H1 (cell line): ENCODE results near the gene TSC2. TPM values are rescaled to one million over a fixed set of nuclear protein-coding genes. Genes with fewer than 3 reads are reported as not detected.

Experiments used
- CTCF ChIA-PET: fragments of 300-600 bp; sonication (Branson Sonifier 250); formaldehyde crosslinking; loops from one replicate; lab custom pipeline; 2021; ENCODE audit not compliant: partially characterized antibody; lab: Charles Lee
- POLR2A ChIA-PET: fragments of 300-600 bp; sonication (Branson Sonifier 250); formaldehyde crosslinking; loops from one replicate; lab custom pipeline; 2021; ENCODE audit warnings: inconsistent platforms; ENCODE audit not compliant: partially characterized antibody; lab: Charles Lee
- DNase-seq, 2 experiments: peaks; one replicate each; pipeline versions ENCODE4 v3.0.0 to v3.0.0-alpha.2; 2010 to 2022; ENCODE audit warnings: low spot score in 2 of 2, low read depth in 1 of 2, mixed read lengths in 1 of 2
- FAIRE-seq: peaks from 2 replicates; lab custom pipeline; 2011; peaks lifted over from hg19 to GRCh38; lab: Jason Lieb, UNC
- H2AFZ ChIP-seq: 2 replicates; pipeline ENCODE4 v1.8.1; 2012; ENCODE audit warnings: low read length, inconsistent platforms
- H2AK5ac ChIP-seq: 2 replicates; pipeline ENCODE4 v1.6.1; 2013; ENCODE audit warnings: low read depth, low read length
- H2BK120ac ChIP-seq: replicated peaks from 2 replicates; pipeline ENCODE3; 2013; ENCODE audit warnings: low read depth, low read length, inconsistent platforms
- H2BK12ac ChIP-seq: 2 replicates; pipeline ENCODE4 v1.6.1; 2013; ENCODE audit warnings: low read depth, low read length
- H2BK15ac ChIP-seq: 2 replicates; pipeline ENCODE4 v1.6.1; 2013; ENCODE audit warnings: low read length
- H2BK20ac ChIP-seq: 2 replicates; pipeline ENCODE4 v1.6.1; 2013; ENCODE audit warnings: low read length
- H2BK5ac ChIP-seq: 2 replicates; pipeline ENCODE4 v1.6.1; 2013; ENCODE audit warnings: low read depth, low read length
- H3K14ac ChIP-seq: 2 replicates; pipeline ENCODE4 v1.6.1; 2013; ENCODE audit warnings: inconsistent platforms; ENCODE audit not compliant: insufficient read length
- H3K18ac ChIP-seq: 2 replicates; pipeline ENCODE4 v1.6.1; 2013; ENCODE audit warnings: low read length; ENCODE audit errors: extremely low read depth
- H3K23ac ChIP-seq: 2 replicates; pipeline ENCODE4 v1.6.1; 2013; ENCODE audit warnings: inconsistent platforms; ENCODE audit not compliant: insufficient read length
- H3K23me2 ChIP-seq: 2 replicates; pipeline ENCODE4 v1.6.1; 2013; ENCODE audit warnings: low read depth, low read length
- H3K27ac ChIP-seq: 2 replicates; pipeline ENCODE4 v1.6.1; 2011; ENCODE audit warnings: low read depth, low read length, inconsistent platforms
- H3K27me3 ChIP-seq, 4 experiments: replicated peaks in 1 of 4; 1 replicate in 1 of 4; 2 replicates in 3 of 4; pipeline versions ENCODE4 v1.6.1 to v1.8.1; 2011 to 2013; ENCODE audit warnings: low read length in 3 of 4, mild to moderate bottlenecking in 3 of 4, inconsistent platforms in 2 of 4, mixed read lengths in 2 of 4, moderate library complexity in 1 of 4; ENCODE audit not compliant: control insufficient read depth in 3 of 4, insufficient read depth in 3 of 4; ENCODE audit errors: extremely low read depth in 1 of 4
- H3K36me3 ChIP-seq, 4 experiments: 2 replicates each; pipeline versions ENCODE4 v1.6.1 to v1.8.1; 2011 to 2013; ENCODE audit warnings: mild to moderate bottlenecking in 4 of 4, low read length in 3 of 4, moderate library complexity in 2 of 4, control low read depth in 1 of 4, inconsistent platforms in 1 of 4; ENCODE audit not compliant: insufficient read depth in 4 of 4, control insufficient read depth in 2 of 4
- H3K4ac ChIP-seq: replicated peaks from 2 replicates; pipeline ENCODE3; 2013; ENCODE audit warnings: low read length, low read depth, mixed read lengths, inconsistent platforms; ENCODE audit not compliant: insufficient read length
- H3K4me1 ChIP-seq, 4 experiments: replicated peaks in 1 of 4; 1 replicate in 1 of 4; 2 replicates in 3 of 4; pipeline versions ENCODE4 v1.6.1 to v1.8.1; 2011 to 2013; ENCODE audit warnings: low read length in 3 of 4, inconsistent platforms in 2 of 4, mixed read lengths in 1 of 4; ENCODE audit not compliant: insufficient read depth in 4 of 4, control insufficient read depth in 3 of 4
- H3K4me2 ChIP-seq, 2 experiments: 2 replicates each; pipeline versions ENCODE4 v1.6.1 to v1.8.1; 2011 to 2013; ENCODE audit warnings: low read depth in 2 of 2, low read length in 2 of 2, control low read depth in 1 of 2, inconsistent platforms in 1 of 2, mild to moderate bottlenecking in 1 of 2; ENCODE audit not compliant: insufficient read depth in 1 of 2
- H3K4me3 ChIP-seq, 4 experiments: fragments of 200-600, 300-600 bp in 1 of 4; sonication (generic), shearing (Covaris generic), sonication (Bioruptor Twin) in 1 of 4; 2 replicates each; pipeline versions ENCODE4 v1.5.1 to v1.8.1; 2011 to 2016; ENCODE audit warnings: low read length in 4 of 4, low read depth in 3 of 4, control low read depth in 2 of 4, inconsistent platforms in 2 of 4, mild to moderate bottlenecking in 2 of 4, mixed read lengths in 1 of 4, moderate library complexity in 1 of 4; ENCODE audit not compliant: insufficient read depth in 2 of 4; ENCODE audit errors: extremely low read depth in 1 of 4
- H3K56ac ChIP-seq: replicated peaks from 2 replicates; pipeline ENCODE3; 2013; ENCODE audit warnings: low read depth, mild to moderate bottlenecking, mixed read lengths, low read length, inconsistent platforms; ENCODE audit not compliant: insufficient read length
- H3K79me1 ChIP-seq: 2 replicates; pipeline ENCODE4 v1.6.1; 2013; ENCODE audit warnings: low read depth, low read length, control low read depth
- H3K79me2 ChIP-seq, 2 experiments: 2 replicates each; pipeline versions ENCODE4 v1.6.1 to v1.8.1; 2012 to 2013; ENCODE audit warnings: low read length in 2 of 2, mild to moderate bottlenecking in 2 of 2, inconsistent platforms in 1 of 2; ENCODE audit not compliant: insufficient read depth in 2 of 2, control insufficient read depth in 1 of 2
- H3K9ac ChIP-seq, 4 experiments: replicated peaks in 1 of 4; 1 replicate in 1 of 4; 2 replicates in 3 of 4; pipeline versions ENCODE4 v1.6.1 to v1.8.1; 2011 to 2013; ENCODE audit warnings: low read depth in 3 of 4, low read length in 3 of 4, control low read depth in 2 of 4, mild to moderate bottlenecking in 2 of 4, moderate library complexity in 2 of 4, inconsistent platforms in 1 of 4; ENCODE audit errors: extremely low read depth in 1 of 4
- H3K9me3 ChIP-seq, 2 experiments: 2 replicates each; pipeline versions ENCODE4 v1.6.1 to v1.8.1; 2012 to 2013; ENCODE audit warnings: mild to moderate bottlenecking in 2 of 2, moderate library complexity in 2 of 2, control low read depth in 1 of 2, inconsistent platforms in 1 of 2, low read depth in 1 of 2, low read length in 1 of 2, mixed read lengths in 1 of 2; ENCODE audit not compliant: insufficient read depth in 2 of 2
- H4K20me1 ChIP-seq, 2 experiments: replicated peaks in 1 of 2; 2 replicates each; pipeline versions ENCODE3 to v1.8.1; 2011 to 2013; ENCODE audit warnings: inconsistent platforms in 2 of 2, low read length in 2 of 2, mild to moderate bottlenecking in 1 of 2; ENCODE audit not compliant: insufficient read depth in 2 of 2, control insufficient read depth in 1 of 2
- H4K5ac ChIP-seq: 2 replicates; pipeline ENCODE4 v1.6.1; 2013; ENCODE audit warnings: low read length, low read depth, mixed read lengths, inconsistent platforms; ENCODE audit not compliant: insufficient read length
- H4K8ac ChIP-seq: 2 replicates; pipeline ENCODE4 v1.8.0; 2013; ENCODE audit warnings: mild to moderate bottlenecking, moderate library complexity, low read length, inconsistent platforms; ENCODE audit not compliant: insufficient read depth; ENCODE audit errors: extremely low read depth
- H4K91ac ChIP-seq: replicated peaks from 2 replicates; pipeline ENCODE3; 2013; ENCODE audit warnings: low read length, mixed read lengths, inconsistent platforms; ENCODE audit not compliant: insufficient read length
- BACH1 ChIP-seq: IDR thresholded peaks from 2 replicates; pipeline ENCODE4 v1.6.1; 2012; ENCODE audit warnings: low read length, improper control_type of control experiment
- BCL11A ChIP-seq, 2 experiments: IDR thresholded peaks; one replicate each; pipeline ENCODE4 v1.6.1; 2011; ENCODE audit warnings: low read depth in 2 of 2, low read length in 2 of 2, mild to moderate bottlenecking in 2 of 2
- BRCA1 ChIP-seq: IDR thresholded peaks from 2 replicates; pipeline ENCODE4 v1.6.1; 2012; ENCODE audit warnings: low read depth, low read length, improper control_type of control experiment
- EGR1 ChIP-seq: IDR thresholded peaks from 2 replicates; pipeline ENCODE4 v1.6.1; 2011; ENCODE audit warnings: low read depth, low read length, borderline replicate concordance
- GABPA ChIP-seq: IDR thresholded peaks from 2 replicates; pipeline ENCODE4 v1.6.1; 2011; ENCODE audit warnings: mild to moderate bottlenecking, low read length, moderate library complexity, borderline replicate concordance; ENCODE audit not compliant: insufficient read depth
- HDAC6 ChIP-seq: IDR thresholded peaks from one replicate; pipeline ENCODE4 v1.7.1; 2012; ENCODE audit warnings: low read depth, mild to moderate bottlenecking, inconsistent platforms, low read length, moderate library complexity
- MAFK ChIP-seq: IDR thresholded peaks from 2 replicates; pipeline ENCODE4 v1.6.1; 2012; ENCODE audit warnings: low read depth, mild to moderate bottlenecking, improper control_type of control experiment, low read length
- PHF8 ChIP-seq: fragments of 200-600 bp; sonication (generic); conservative IDR thresholded peaks from 2 replicates; pipeline ENCODE4 v1.7.1; 2012; ENCODE audit warnings: low read depth, mild to moderate bottlenecking, inconsistent platforms, low read length, moderate library complexity
- POLR2A ChIP-seq, 2 experiments: IDR thresholded peaks; 1 replicate in 1 of 2; 2 replicates in 1 of 2; pipeline ENCODE4 v1.6.1; 2011; ENCODE audit warnings: low read depth in 2 of 2, low read length in 2 of 2, mild to moderate bottlenecking in 2 of 2; ENCODE audit errors: control extremely low read depth in 1 of 2
- POLR2AphosphoS5 ChIP-seq: IDR thresholded peaks from 2 replicates; pipeline ENCODE4 v1.6.1; 2011; ENCODE audit warnings: low read depth, low read length
- RFX5 ChIP-seq: IDR thresholded peaks from 2 replicates; pipeline ENCODE4 v1.6.1; 2011; ENCODE audit warnings: low read depth, low read length, improper control_type of control experiment, borderline replicate concordance
- SIN3A ChIP-seq, 2 experiments: IDR thresholded peaks in 1 of 2; conservative IDR thresholded peaks in 1 of 2; 2 replicates each; pipeline ENCODE4 v1.6.1; 2011 to 2012; ENCODE audit warnings: low read length in 2 of 2, improper control_type of control experiment in 1 of 2, low read depth in 1 of 2, mild to moderate bottlenecking in 1 of 2
- TCF12 ChIP-seq: IDR thresholded peaks from 2 replicates; pipeline ENCODE4 v1.6.1; 2011; ENCODE audit warnings: low read depth, mild to moderate bottlenecking, low read length
- WGBS, 2 experiments: shearing (Covaris generic) in 1 of 2; methylation state at CpG; one replicate each; pipeline versions ENCODE4 v1.1.6 to v1.1.7; 2013 to 2015; ENCODE audit warnings: low lambda C conversion rate in 2 of 2, mixed read lengths in 2 of 2, inconsistent platforms in 1 of 2, low coverage in 1 of 2, missing lambda C conversion rate in 1 of 2; ENCODE audit not compliant: insufficient replicate concordance in 2 of 2, insufficient coverage in 1 of 2, insufficient read length in 1 of 2; ENCODE audit errors: extremely low coverage in 1 of 2, missing lambda C conversion rate in 1 of 2; 5-methylcytosine and 5-hydroxymethylcytosine counted together
- polyA plus RNA-seq, 7 experiments: library from polyadenylated mRNA; depleted of rRNA in 3 of 7; stranded (reverse) in 5 of 7; unstranded in 2 of 7; fragments of >200 nt in 5 of 7; fragments of 200-250 nt in 2 of 7; gene quantifications; 1 replicate in 5 of 7; 2 replicates in 1 of 7; 4 replicates in 1 of 7; pipeline versions ENCODE4 v1.2.1 to v1.2.3, GENCODE V29; 2011 to 2013; ENCODE audit warnings: missing spikeins in 2 of 7, mixed read lengths in 2 of 7
- total RNA-seq: library from RNA; stranded (reverse); fragmentation: NEBNext Ultra II Directional; extraction: Animal tissue kit (Norgen Biotek cat#: 25700); gene quantifications from 2 replicates; pipeline ENCODE4 v1.2.1, GENCODE V29; 2021

Gene TSC2
- total and polyA plus RNA-seq, 2 of the 8 experiments (the other 6 are each of a cell fraction or from before 2014, with no cell fraction given) = 65.9 to 96.6 TPM

GRCh38 chr16:2083409-2083808 lies 35.6 kb downstream of the TSC2 start:
- DNase-seq (no peak), FAIRE-seq (no peak)
- Histone ChIP-seq H2BK12ac (no peak overlapping the region), H3K4ac (no peak overlapping the region), H3K23me2 (no peaks in the 10 kb centered on the region), H3K27ac (no peak overlapping the region), H3K4me2 (no peak overlapping the region), H2BK120ac (no peak overlapping the region), H3K36me3 (peaks cover 0 to 36% (median 2%) of the 10 kb centered on the region in 4 experiments; a peak in 5 of 8 replicates), H3K27me3 (no peaks in the 10 kb centered on the region), H3K23ac (no peak overlapping the region), H3K18ac (no peak overlapping the region), H3K9ac (no peak overlapping the region), H3K4me3 (no peak overlapping the region), H2AK5ac (no peak overlapping the region), H4K20me1 (peaks cover 4 to 8% of the 10 kb centered on the region in 2 experiments), H3K79me2 (no peaks in the 10 kb centered on the region), H3K14ac (no peak overlapping the region), H3K79me1 (no peaks in the 10 kb centered on the region), H2BK20ac (no peak overlapping the region), H4K91ac (no peak overlapping the region), H4K5ac (no peak overlapping the region), H3K4me1 (no peaks in the 10 kb centered on the region), H3K9me3 (no peaks in the 10 kb centered on the region), H2AFZ (no peak overlapping the region), H3K56ac (no peak overlapping the region), H4K8ac (no peak overlapping the region), H2BK5ac (no peak overlapping the region), H2BK15ac (no peak overlapping the region)
- TF ChIP-seq TCF12 (no peak), POLR2A (IDR thresholded peaks at IDR 0.05; ENCODE audit: control extremely low read depth in 1 of 2, low read depth in 2 of 2, low read length in 2 of 2) (no peak), POLR2AphosphoS5 (no peak), HDAC6 (no peak), RFX5 (no peak), MAFK (no peak), BACH1 (no peak), PHF8 (no peak), GABPA (no peak), EGR1 (no peak), BCL11A (IDR thresholded peaks at IDR 0.05; ENCODE audit: low read depth in 2 of 2, low read length in 2 of 2) (no peak), BRCA1 (no peak), SIN3A (conservative IDR thresholded peaks at IDR 0.05 in 1 of 2, IDR thresholded peaks at IDR 0.05 in 1 of 2; ENCODE audit: low read depth in 1 of 2, low read length in 2 of 2) (no peak)
- 96% methylated on average over 19 of the region's 19 CpGs; no CpG with 5 or more reads in 1 of the 2 experiments for WGBS, 2 experiments
- ChIA-PET POLR2A (interaction anchor here (1.0 to 8.8 kb wide), 4 partner anchors 7 to 80 kb away, joined by 3 to 50 read pairs (median 4); no protein-coding TSS in a partner anchor), CTCF (interaction anchor here (0.8 to 3.2 kb wide), 6 partner anchors 12 to 79 kb away, joined by 3 to 15 read pairs (median 4); no protein-coding TSS in a partner anchor)
